Calu3 (cell line): ENCODE data around the gene MAGEA3. TPM values are rescaled to one million over a fixed set of nuclear protein-coding genes. Genes with fewer than 3 reads are reported as not detected.
"Not testable (repeated sequence)": the region's sequence is repeated elsewhere in the genome, so short reads cannot be mapped to it uniquely, and the experiment has no call there.

Source experiments
- Bru-seq: library from RNA; stranded (reverse); fragments of 400-500 nt; gene quantifications from one replicate; lab custom pipeline; 2021; lab: Mats Ljungman, UMichigan
- BruChase-seq, 2 experiments: library from RNA; stranded (reverse); fragments of 400-500 nt; gene quantifications; one replicate each; lab custom pipeline; 2021; lab: Mats Ljungman, UMichigan
- BruUV-seq: library from RNA; stranded (reverse); fragments of 400-500 nt; replicated peaks from 2 replicates; lab custom pipeline; 2021; lab: Mats Ljungman, UMichigan
- CTCF ChIA-PET: fragments of 300-600 bp; sonication (Branson Sonifier 250); formaldehyde crosslinking; loops from one replicate; lab custom pipeline; 2022; ENCODE audit warnings: antibody characterized with exemption; lab: Charles Lee
- DNase-seq: peaks from one replicate; pipeline ENCODE4 v3.0.0; 2022
- H3K27ac Mint-ChIP-seq: one replicate; pipeline ENCODE4 v1.8.0; 2022; ENCODE audit warnings: mixed read lengths; ENCODE audit not compliant: unreplicated experiment
- H3K27me3 Mint-ChIP-seq: one replicate; pipeline ENCODE4 v1.8.0; 2022; ENCODE audit warnings: mixed read lengths; ENCODE audit not compliant: unreplicated experiment
- H3K36me3 Mint-ChIP-seq: one replicate; pipeline ENCODE4 v1.8.0; 2022; ENCODE audit warnings: mild to moderate bottlenecking, moderate library complexity, mixed read lengths; ENCODE audit not compliant: insufficient read depth, unreplicated experiment
- H3K4me1 Mint-ChIP-seq: one replicate; pipeline ENCODE4 v1.8.0; 2022; ENCODE audit warnings: mild to moderate bottlenecking, low read depth, mixed read lengths; ENCODE audit not compliant: unreplicated experiment
- H3K4me3 Mint-ChIP-seq: one replicate; pipeline ENCODE4 v1.8.0; 2022; ENCODE audit warnings: mild to moderate bottlenecking, low read depth, moderate library complexity, mixed read lengths; ENCODE audit not compliant: unreplicated experiment
- H3K9me3 Mint-ChIP-seq: one replicate; pipeline ENCODE4 v1.8.0; 2022; ENCODE audit warnings: low read depth, mixed read lengths; ENCODE audit not compliant: unreplicated experiment
- intact Hi-C: fragments of 100-400 bp; cut with micrococcal nuclease; formaldehyde crosslinking; loops from one replicate; pipeline ENCODE4 v1.10.0; 2022; ENCODE audit not compliant: unreplicated experiment
- long read RNA-seq: library from polyadenylated mRNA; stranded (forward); transcript quantifications from one replicate; pipeline ENCODE4 v2.0.0, GENCODE V29; 2022
- total RNA-seq: library from RNA; stranded (reverse); gene quantifications from 2 replicates; pipeline ENCODE4 v1.2.3, GENCODE V29; 2022
- TF ChIP-seq, protein P1 (sequence below): fragments of 200-600 bp; IDR thresholded peaks from one replicate; pipeline ENCODE4 v1.8.0; 2022; ENCODE audit warnings: antibody characterized with exemption; ENCODE audit not compliant: unreplicated experiment

MAGEA3 gene
- total RNA-seq, result not detected in 2 replicates
- Bru-seq, nascent RNA, result not detected
- not detected for BruChase-seq, experiment 1, labeled RNA remaining after a 6-hour chase
- not detected for BruChase-seq, experiment 2, labeled RNA remaining after a 2-hour chase
- long read RNA-seq, result 0 reads

- CTCF ChIA-PET, H3K27ac Mint-ChIP-seq, DNase-seq, H3K27me3 Mint-ChIP-seq, BruUV-seq, H3K4me1 Mint-ChIP-seq, H3K4me3 Mint-ChIP-seq, intact Hi-C loops, H3K36me3 Mint-ChIP-seq, H3K9me3 Mint-ChIP-seq: not testable (repeated sequence)
Observed at GRCh38 chrX:152697952-152698931, at the start of gene MAGEA3. TSS of gene MAGEA3 (plus strand) at chrX:152698794. CDS start at chrX:152700833, 2,039 bp downstream.

GRCh38 chrX:152652060-152652459, 46.5 kb upstream of the MAGEA3 start:
- no TSS peak for BruUV-seq
- no peak overlapping the region for H3K4me3 Mint-ChIP-seq
- TF ChIP-seq, protein P1, sequence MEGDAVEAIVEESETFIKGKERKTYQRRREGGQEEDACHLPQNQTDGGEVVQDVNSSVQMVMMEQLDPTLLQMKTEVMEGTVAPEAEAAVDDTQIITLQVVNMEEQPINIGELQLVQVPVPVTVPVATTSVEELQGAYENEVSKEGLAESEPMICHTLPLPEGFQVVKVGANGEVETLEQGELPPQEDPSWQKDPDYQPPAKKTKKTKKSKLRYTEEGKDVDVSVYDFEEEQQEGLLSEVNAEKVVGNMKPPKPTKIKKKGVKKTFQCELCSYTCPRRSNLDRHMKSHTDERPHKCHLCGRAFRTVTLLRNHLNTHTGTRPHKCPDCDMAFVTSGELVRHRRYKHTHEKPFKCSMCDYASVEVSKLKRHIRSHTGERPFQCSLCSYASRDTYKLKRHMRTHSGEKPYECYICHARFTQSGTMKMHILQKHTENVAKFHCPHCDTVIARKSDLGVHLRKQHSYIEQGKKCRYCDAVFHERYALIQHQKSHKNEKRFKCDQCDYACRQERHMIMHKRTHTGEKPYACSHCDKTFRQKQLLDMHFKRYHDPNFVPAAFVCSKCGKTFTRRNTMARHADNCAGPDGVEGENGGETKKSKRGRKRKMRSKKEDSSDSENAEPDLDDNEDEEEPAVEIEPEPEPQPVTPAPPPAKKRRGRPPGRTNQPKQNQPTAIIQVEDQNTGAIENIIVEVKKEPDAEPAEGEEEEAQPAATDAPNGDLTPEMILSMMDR, result no peak
- H3K27ac Mint-ChIP-seq, result no peak overlapping the region
- H3K4me1 Mint-ChIP-seq, result no peaks in the 10 kb centered on the region
- peaks cover 97% of the 10 kb centered on the region for H3K27me3 Mint-ChIP-seq
- no peaks in the 10 kb centered on the region for H3K9me3 Mint-ChIP-seq
- peaks cover 3% of the 10 kb centered on the region for H3K36me3 Mint-ChIP-seq
- intact Hi-C loops, result no loop called here
- DNase-seq, result no peak
- CTCF ChIA-PET, result no interaction called here

GRCh38 chrX:152652467-152652866, 46.1 kb upstream of the MAGEA3 start:
- H3K4me3 Mint-ChIP-seq, result no peak overlapping the region
- no TSS peak for BruUV-seq
- no peak for DNase-seq
- H3K4me1 Mint-ChIP-seq, result no peaks in the 10 kb centered on the region
- CTCF ChIA-PET, result no interaction called here
- no peaks in the 10 kb centered on the region for H3K9me3 Mint-ChIP-seq
- TF ChIP-seq, protein P1, result no peak
- peaks cover 3% of the 10 kb centered on the region for H3K36me3 Mint-ChIP-seq
- H3K27me3 Mint-ChIP-seq, result peaks cover 97% of the 10 kb centered on the region
- H3K27ac Mint-ChIP-seq, result no peak overlapping the region
- intact Hi-C loops, result no loop called here

DNA sequence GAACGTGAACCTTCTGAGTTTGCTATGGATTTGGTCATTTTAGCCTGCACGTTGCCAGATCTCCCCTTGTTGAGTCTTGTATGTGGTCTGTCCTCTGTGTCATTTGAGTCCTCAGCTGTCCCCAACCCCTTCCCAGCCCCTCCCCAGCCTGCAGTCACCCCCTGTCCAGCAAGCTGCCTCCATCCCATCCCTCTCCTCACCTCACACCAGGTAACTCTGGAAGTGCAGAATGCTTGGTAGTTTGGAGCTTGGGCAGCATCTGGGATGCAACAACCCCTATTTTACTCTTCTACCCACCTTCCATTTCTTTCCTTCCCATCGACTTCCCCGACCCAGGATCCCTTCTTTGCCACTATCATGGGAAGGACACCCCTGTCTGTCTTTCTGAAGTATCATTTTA, 42.5 kb upstream of the MAGEA3 start:
- H3K9me3 Mint-ChIP-seq, result no peaks in the 10 kb centered on the region
- peaks cover 88% of the 10 kb centered on the region for H3K27me3 Mint-ChIP-seq
- no peak overlapping the region for H3K4me3 Mint-ChIP-seq
- no TSS peak for BruUV-seq
- intact Hi-C loops, result no loop called here
- TF ChIP-seq, protein P1, result no peak
- no peaks in the 10 kb centered on the region for H3K4me1 Mint-ChIP-seq
- no peak overlapping the region for H3K27ac Mint-ChIP-seq
- no peak for DNase-seq
- peaks cover 3% of the 10 kb centered on the region for H3K36me3 Mint-ChIP-seq
- CTCF ChIA-PET, result no interaction called here
